Measurements from ENCODE around the gene HNRNPUL1.

DNA sequence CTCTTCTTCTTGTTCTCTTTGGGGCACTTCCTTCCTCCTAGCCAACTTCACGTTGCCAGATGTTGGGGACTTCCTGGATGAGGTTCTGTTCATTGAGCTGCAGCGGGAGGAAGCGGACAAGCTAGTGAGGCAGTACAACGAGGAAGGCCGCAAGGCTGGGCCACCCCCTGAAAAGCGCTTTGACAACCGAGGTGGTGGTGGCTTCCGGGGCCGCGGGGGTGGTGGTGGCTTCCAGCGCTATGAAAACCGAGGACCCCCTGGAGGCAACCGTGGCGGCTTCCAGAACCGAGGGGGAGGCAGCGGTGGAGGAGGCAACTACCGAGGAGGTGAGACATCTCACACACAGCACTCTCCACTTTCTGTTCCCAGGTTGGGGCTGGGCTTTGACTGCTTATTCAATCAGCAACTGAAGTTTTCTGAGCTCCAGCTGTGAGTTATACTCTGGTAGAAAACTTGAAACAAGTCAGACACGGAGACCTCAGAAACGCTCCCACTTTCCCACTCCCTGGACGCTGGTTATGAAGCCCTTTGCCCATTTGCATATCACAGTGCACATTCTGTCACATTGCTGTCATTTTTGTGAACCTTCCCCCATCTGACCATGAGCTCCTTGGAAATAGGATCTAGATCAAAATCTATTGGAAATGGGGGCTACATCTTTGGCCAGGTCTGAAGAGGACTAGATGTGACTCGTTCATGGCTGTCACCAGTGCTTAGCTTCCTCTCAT, 38.6 kb downstream of the HNRNPUL1 start:
- TF ChIP-seq POLR2A (IDR thresholded peaks at IDR 0.05): peak in 1 of 4 donors; percentile 35
- TF ChIP-seq, protein P1, sequence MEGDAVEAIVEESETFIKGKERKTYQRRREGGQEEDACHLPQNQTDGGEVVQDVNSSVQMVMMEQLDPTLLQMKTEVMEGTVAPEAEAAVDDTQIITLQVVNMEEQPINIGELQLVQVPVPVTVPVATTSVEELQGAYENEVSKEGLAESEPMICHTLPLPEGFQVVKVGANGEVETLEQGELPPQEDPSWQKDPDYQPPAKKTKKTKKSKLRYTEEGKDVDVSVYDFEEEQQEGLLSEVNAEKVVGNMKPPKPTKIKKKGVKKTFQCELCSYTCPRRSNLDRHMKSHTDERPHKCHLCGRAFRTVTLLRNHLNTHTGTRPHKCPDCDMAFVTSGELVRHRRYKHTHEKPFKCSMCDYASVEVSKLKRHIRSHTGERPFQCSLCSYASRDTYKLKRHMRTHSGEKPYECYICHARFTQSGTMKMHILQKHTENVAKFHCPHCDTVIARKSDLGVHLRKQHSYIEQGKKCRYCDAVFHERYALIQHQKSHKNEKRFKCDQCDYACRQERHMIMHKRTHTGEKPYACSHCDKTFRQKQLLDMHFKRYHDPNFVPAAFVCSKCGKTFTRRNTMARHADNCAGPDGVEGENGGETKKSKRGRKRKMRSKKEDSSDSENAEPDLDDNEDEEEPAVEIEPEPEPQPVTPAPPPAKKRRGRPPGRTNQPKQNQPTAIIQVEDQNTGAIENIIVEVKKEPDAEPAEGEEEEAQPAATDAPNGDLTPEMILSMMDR (IDR thresholded peaks at IDR 0.05): no peak
